GM12875 (cell line): ENCODE measurements around the gene RAB31.

Source experiments
- H3K4me3 ChIP-seq: one replicate; pipeline ENCODE4 v1.5.1; 2011; ENCODE audit warnings: low read depth, low read length, control low read depth
- CTCF ChIP-seq: IDR thresholded peaks from 2 replicates; pipeline ENCODE4 v1.5.1; 2011; ENCODE audit warnings: low read depth, mild to moderate bottlenecking, control low read depth, inconsistent platforms, low read length, moderate library complexity, borderline replicate concordance; ENCODE audit not compliant: insufficient read depth

Gene RAB31

GRCh38 chr18:9753846-9754245, 45.7 kb downstream of the RAB31 start:
- no peak overlapping the region for H3K4me3 ChIP-seq
- no peak for TF ChIP-seq CTCF

GRCh38 chr18:9755110-9755509, 47.0 kb downstream of the RAB31 start:
- no peak for TF ChIP-seq CTCF
- no peak overlapping the region for H3K4me3 ChIP-seq

GRCh38 chr18:9755615-9756014, 47.5 kb downstream of the RAB31 start:
- H3K4me3 ChIP-seq: no peak overlapping the region
- no peak for TF ChIP-seq CTCF

DNA sequence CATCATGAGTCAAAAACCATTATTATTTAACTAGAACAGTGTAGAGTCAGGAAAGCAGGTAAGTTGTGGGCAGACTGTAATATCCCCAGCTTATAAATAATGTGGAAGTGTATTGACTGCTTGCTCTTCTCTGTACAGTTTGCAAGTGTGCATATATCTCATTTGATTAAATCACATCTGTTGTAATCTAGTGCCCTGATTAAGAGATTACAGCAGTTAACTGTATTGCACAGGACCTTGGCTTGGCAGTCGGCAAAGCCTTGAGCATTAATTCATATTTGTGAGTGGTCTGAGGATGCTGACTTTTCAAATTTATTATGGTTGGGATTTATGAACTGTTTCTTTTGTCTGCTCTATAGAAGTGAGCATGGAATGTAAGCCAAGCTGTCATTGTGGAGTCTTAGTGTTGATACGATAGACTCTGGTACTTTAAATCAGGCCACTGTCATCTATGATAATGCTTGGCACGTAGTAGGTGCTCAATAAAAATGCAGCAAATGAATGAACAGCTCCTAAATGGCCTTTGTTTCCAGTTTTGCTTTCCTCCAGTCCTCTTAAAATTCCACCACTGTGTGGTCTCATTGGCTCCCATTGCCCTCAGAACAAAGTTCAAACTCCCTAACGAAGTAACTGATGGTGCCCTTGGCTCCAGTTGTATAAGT, 48.3 kb downstream of the RAB31 start:
- TF ChIP-seq CTCF: no peak
- no peak overlapping the region for H3K4me3 ChIP-seq

DNA sequence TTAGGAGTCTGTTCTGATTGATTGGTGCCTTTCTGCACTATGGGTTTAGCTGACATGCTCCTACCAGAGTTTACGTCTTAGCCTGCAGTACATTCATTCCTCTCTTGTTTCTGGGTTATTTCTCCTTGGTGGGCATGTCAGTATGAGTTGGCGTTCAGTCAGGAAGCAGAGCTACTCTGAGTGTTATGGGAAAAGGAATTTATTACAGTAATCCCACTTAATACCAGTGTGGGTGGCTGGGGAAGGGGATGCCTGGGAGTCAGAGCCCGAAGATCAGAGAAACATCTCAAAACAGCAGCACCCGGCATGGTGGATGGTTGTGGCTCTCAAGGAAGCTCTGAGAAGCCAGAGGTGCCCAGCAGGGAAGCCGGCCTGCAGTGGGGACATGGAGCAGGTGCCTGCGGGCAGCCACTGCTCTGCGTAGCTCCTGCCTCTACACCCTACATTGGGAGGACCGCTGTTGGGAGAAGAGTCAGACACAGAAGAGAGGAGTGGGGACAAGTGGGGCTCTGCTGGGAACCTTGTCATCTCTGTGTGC, 48.9 kb downstream of the RAB31 start:
- no peak for TF ChIP-seq CTCF
- H3K4me3 ChIP-seq: no peak overlapping the region

- H3K4me3 ChIP-seq: no peak overlapping the region
- TF ChIP-seq CTCF: no peak
Observed at GRCh38 chr18:9757827-9758621, 49.9 kb downstream of the RAB31 start.

GRCh38 chr18:9758624-9759075, 50.5 kb downstream of the RAB31 start:
- no peak for TF ChIP-seq CTCF
- H3K4me3 ChIP-seq: no peak overlapping the region
